Measurements from ENCODE around the gene STYXL1.

DNA sequence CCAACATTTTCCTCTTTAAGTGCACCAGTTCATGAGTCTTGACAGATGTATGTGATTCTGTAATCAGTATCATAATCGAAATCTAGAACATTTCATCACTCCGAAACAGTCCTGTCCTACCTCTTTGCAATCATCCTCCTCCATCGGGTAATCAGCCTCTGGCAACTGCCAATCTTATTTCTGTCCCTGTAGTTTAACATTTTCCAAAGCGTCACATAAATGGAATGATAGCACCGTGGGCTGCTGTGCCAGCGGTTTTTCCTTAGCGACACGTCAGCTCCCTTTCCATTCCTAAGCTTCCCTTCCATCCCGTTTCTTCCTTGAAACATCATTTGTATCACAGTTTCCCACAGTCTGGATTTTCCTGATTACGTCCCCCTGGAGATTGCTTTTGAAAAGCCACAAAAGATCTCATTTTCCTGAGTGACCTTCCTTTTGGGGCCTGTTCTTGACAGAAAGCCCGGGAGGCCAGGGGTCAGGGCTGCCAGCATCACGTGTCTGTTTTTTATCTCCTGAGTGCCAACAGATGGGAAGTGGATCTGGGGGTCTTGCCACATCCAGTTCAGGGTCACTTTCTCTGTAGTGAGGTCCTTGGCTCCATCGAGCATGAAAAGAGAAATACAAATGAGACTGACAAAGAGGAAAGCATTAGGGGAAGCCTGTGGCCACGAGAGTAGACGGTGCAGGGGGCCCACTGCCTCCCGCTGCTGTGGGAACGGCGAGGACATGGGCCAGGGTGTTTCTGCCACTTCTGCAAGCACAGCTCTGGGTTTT, 85.0 kb downstream of the STYXL1 start:
- TF ChIP-seq CTCF (IDR thresholded peaks at IDR 0.05; ENCODE audit: low read depth, low read length, missing input control) = no peak
- TF ChIP-seq EGR1 (IDR thresholded peaks at IDR 0.05; ENCODE audit: low read depth in 2 of 2) = no peak
- TF ChIP-seq TAF1 (conservative IDR thresholded peaks at IDR 0.05) = no peak
- no peak for TF ChIP-seq MAX (IDR thresholded peaks at IDR 0.05)
- TF ChIP-seq ATF3 (IDR thresholded peaks at IDR 0.05) = no peak
- TF ChIP-seq ZBTB33 (IDR thresholded peaks at IDR 0.05) = peak; percentile 27
- peak; percentile 13 to 52 for TF ChIP-seq JUND (IDR thresholded peaks at IDR 0.05)
- TF ChIP-seq YY1 (IDR thresholded peaks at IDR 0.05) = peak; percentile 25
- TF ChIP-seq SP1 (IDR thresholded peaks at IDR 0.05) = peak; percentile 49
- peak in 1 of 2 donors; percentile 4 for TF ChIP-seq RAD21 (IDR thresholded peaks at IDR 0.05)
- TF ChIP-seq HNF4G (IDR thresholded peaks at IDR 0.05) = no peak
- TF ChIP-seq REST (IDR thresholded peaks at IDR 0.05) = peak; percentile 58
- peak in 1 of 2 donors; percentile 32 for TF ChIP-seq RXRA (IDR thresholded peaks at IDR 0.05)

All from liver (tissue), 3 donors.